Activated T-cell treated with anti-CD3 and anti-CD28 coated beads, Interleukin-2, amount 50 U/mL, for 24 hours (primary cell): ENCODE measurements around the gene GOLPH3.
"Not testable (repeated sequence)": the region's sequence is repeated elsewhere in the genome, so short reads cannot be mapped to it uniquely, and the experiment has no call there.

Experiments used
- DNase-seq: peaks from one replicate; pipeline ENCODE4 v3.0.0-alpha.2; 2020
- H3K27ac Mint-ChIP-seq: 2 replicates; pipeline ENCODE4 v1.8.0; 2020; ENCODE audit warnings: mild to moderate bottlenecking, mixed read lengths
- H3K27me3 Mint-ChIP-seq: 2 replicates; pipeline ENCODE4 v1.8.0; 2020; ENCODE audit warnings: mixed read lengths
- H3K36me3 Mint-ChIP-seq: 2 replicates; pipeline ENCODE4 v1.8.0; 2020; ENCODE audit warnings: low read depth, mixed read lengths
- H3K4me1 Mint-ChIP-seq: 2 replicates; pipeline ENCODE4 v1.8.0; 2020; ENCODE audit warnings: low read depth, mixed read lengths
- H3K4me3 Mint-ChIP-seq: 2 replicates; pipeline ENCODE4 v1.8.0; 2020; ENCODE audit warnings: mild to moderate bottlenecking, moderate library complexity, mixed read lengths
- H3K9me3 Mint-ChIP-seq: 2 replicates; pipeline ENCODE4 v1.8.0; 2020; ENCODE audit warnings: mixed read lengths

Gene GOLPH3

GRCh38 chr5:32089146-32090000 is 84.7 kb downstream of the GOLPH3 start:
- H3K27ac Mint-ChIP-seq: peak overlapping the region; percentile 20

GRCh38 chr5:32088214-32088613 is 85.9 kb downstream of the GOLPH3 start:
- Mint-ChIP-seq H3K9me3 (no peaks in the 10 kb centered on the region), H3K36me3 (no peaks in the 10 kb centered on the region), H3K27ac (no peak overlapping the region), H3K27me3 (no peaks in the 10 kb centered on the region), H3K4me3 (no peak overlapping the region), H3K4me1 (peaks cover 4% of the 10 kb centered on the region)
- no peak for DNase-seq

More at GRCh38 chr5:32089146-32090000, 84.7 kb downstream of the GOLPH3 start:
- H3K9me3 Mint-ChIP-seq: no peaks in the 10 kb centered on the region
- H3K36me3 Mint-ChIP-seq: no peaks in the 10 kb centered on the region
- DNase-seq: no peak
- peaks cover 6% of the 10 kb centered on the region for H3K4me1 Mint-ChIP-seq
- H3K27me3 Mint-ChIP-seq: no peaks in the 10 kb centered on the region
- no peak overlapping the region for H3K4me3 Mint-ChIP-seq

GRCh38 chr5:32087086-32088082 is 86.7 kb downstream of the GOLPH3 start:
- H3K36me3 Mint-ChIP-seq: no peaks in the 10 kb centered on the region
- H3K4me3 Mint-ChIP-seq: no peak overlapping the region
- H3K27ac Mint-ChIP-seq: no peak overlapping the region

GRCh38 chr5:32083981-32084430 is 90.1 kb downstream of the GOLPH3 start:
- Mint-ChIP-seq H3K9me3 (no peaks in the 10 kb centered on the region), H3K4me3 (no peak overlapping the region), H3K27ac (no peak overlapping the region), H3K36me3 (no peaks in the 10 kb centered on the region), H3K27me3 (no peaks in the 10 kb centered on the region), H3K4me1 (no peaks in the 10 kb centered on the region)
- no peak for DNase-seq

More at GRCh38 chr5:32087086-32088082, 86.7 kb downstream of the GOLPH3 start:
- Mint-ChIP-seq H3K27me3 (no peaks in the 10 kb centered on the region), H3K9me3 (no peaks in the 10 kb centered on the region), H3K4me1 (no peaks in the 10 kb centered on the region)
- DNase-seq: no peak

- H3K9me3 Mint-ChIP-seq: no peaks in the 10 kb centered on the region
- no peaks in the 10 kb centered on the region for H3K27me3 Mint-ChIP-seq
- H3K4me3 Mint-ChIP-seq: no peak overlapping the region
These were observed 91.4 kb downstream of the GOLPH3 start for GRCh38 chr5:32082701-32083100.

GRCh38 chr5:32080565-32080964 is 93.6 kb downstream of the GOLPH3 start:
- H3K27ac Mint-ChIP-seq, DNase-seq, H3K27me3 Mint-ChIP-seq, H3K4me1 Mint-ChIP-seq, H3K4me3 Mint-ChIP-seq, H3K9me3 Mint-ChIP-seq, H3K36me3 Mint-ChIP-seq: not testable (repeated sequence)

More at GRCh38 chr5:32082701-32083100, 91.4 kb downstream of the GOLPH3 start:
- DNase-seq: no peak
- peak overlapping the region; percentile 45 for H3K27ac Mint-ChIP-seq
- H3K36me3 Mint-ChIP-seq: no peaks in the 10 kb centered on the region
- no peaks in the 10 kb centered on the region for H3K4me1 Mint-ChIP-seq

- not testable (repeated sequence) for H3K4me1 Mint-ChIP-seq, H3K9me3 Mint-ChIP-seq, H3K27me3 Mint-ChIP-seq, H3K27ac Mint-ChIP-seq, H3K36me3 Mint-ChIP-seq, DNase-seq, H3K4me3 Mint-ChIP-seq
These were observed 95.3 kb downstream of the GOLPH3 start for GRCh38 chr5:32078855-32079254.

GRCh38 chr5:32076699-32077695 is 97.1 kb downstream of the GOLPH3 start:
- no peaks in the 10 kb centered on the region for H3K4me1 Mint-ChIP-seq
- H3K9me3 Mint-ChIP-seq: no peaks in the 10 kb centered on the region
- no peak for DNase-seq
- no peaks in the 10 kb centered on the region for H3K36me3 Mint-ChIP-seq
- no peak overlapping the region for H3K27ac Mint-ChIP-seq
- H3K27me3 Mint-ChIP-seq: no peaks in the 10 kb centered on the region
- H3K4me3 Mint-ChIP-seq: no peak overlapping the region
